K562 (cell line): ENCODE measurements around the gene RBKS. TPM values are rescaled to one million over a fixed set of nuclear protein-coding genes. Genes with fewer than 3 reads are reported as not detected.
A peak's percentile ranks its signal among the peaks of the same experiment; 100 is the strongest.

ENCODE experiments used
- CBX3 ChIP-seq, 2 experiments: IDR thresholded peaks; 1 replicate in 1 of 2; 2 replicates in 1 of 2; pipeline ENCODE4 v1.6.1; 2012; ENCODE audit warnings: inconsistent platforms in 2 of 2, low read length in 2 of 2, borderline replicate concordance in 1 of 2, control low read depth in 1 of 2
- CHD2 ChIP-seq: IDR thresholded peaks from 2 replicates; pipeline ENCODE4 v1.6.1; 2011; ENCODE audit warnings: low read depth, low read length
- DDX20 ChIP-seq: fragments of 450-650 bp; IDR thresholded peaks from 2 replicates; pipeline ENCODE4 v1.6.1; 2016; ENCODE audit warnings: missing genetic modification characterization, low read depth, mild to moderate bottlenecking, missing compliant biosample characterization, moderate library complexity
- ELK1 ChIP-seq: sonication (generic); formaldehyde crosslinking; IDR thresholded peaks from 2 replicates; pipeline ENCODE4 v1.8.1; 2022; ENCODE audit warnings: missing genetic modification reagents
- ESRRB ChIP-seq: fragments of 250-450 bp; sonication (Bioruptor Pico); IDR thresholded peaks from 2 replicates; pipeline ENCODE4 v1.5.0; 2020; ENCODE audit warnings: mild to moderate bottlenecking, moderate library complexity, borderline replicate concordance
- ETV6 ChIP-seq, 3 experiments: fragments of 150-350 bp in 1 of 3; sonication (generic) in 1 of 3; formaldehyde crosslinking in 1 of 3; IDR thresholded peaks; 2 replicates each; pipeline versions ENCODE4 v1.6.1 to v1.8.0; 2014 to 2022; ENCODE audit warnings: borderline replicate concordance in 2 of 3, low read depth in 2 of 3, antibody characterized with exemption in 1 of 3, low read length in 1 of 3, mild to moderate bottlenecking in 1 of 3, missing genetic modification reagents in 1 of 3
- FOS ChIP-seq: IDR thresholded peaks from 3 replicates; pipeline ENCODE4 v1.6.1; 2011; ENCODE audit not compliant: insufficient read length; ENCODE audit errors: extremely low read depth
- GATA2 ChIP-seq: sonication (generic); formaldehyde crosslinking; IDR thresholded peaks from 2 replicates; pipeline ENCODE4 v1.4.0; 2020; ENCODE audit warnings: mild to moderate bottlenecking, missing genetic modification reagents
- JUNB ChIP-seq: fragments of 450-650 bp; formaldehyde crosslinking; conservative IDR thresholded peaks from 2 replicates; pipeline ENCODE4 v1.4.0; 2020; ENCODE audit warnings: mild to moderate bottlenecking
- JUND ChIP-seq, 2 experiments: IDR thresholded peaks; 2 replicates in 1 of 2; 3 replicates in 1 of 2; pipeline ENCODE4 v1.6.1; 2011; ENCODE audit warnings: borderline replicate concordance in 2 of 2, low read depth in 2 of 2, low read length in 2 of 2, improper control_type of control experiment in 1 of 2, missing biosample characterization in 1 of 2, missing genetic modification characterization in 1 of 2, missing genetic modification reagents in 1 of 2
- MBD2 ChIP-seq: sonication (generic); IDR thresholded peaks from 2 replicates; pipeline ENCODE4 v1.6.1; 2016; ENCODE audit warnings: low read depth, borderline replicate concordance
- MEIS2 ChIP-seq: fragments of 450-650 bp; IDR thresholded peaks from 2 replicates; pipeline ENCODE4 v1.6.1; 2014; ENCODE audit warnings: mild to moderate bottlenecking; ENCODE audit not compliant: partially characterized antibody
- NFE2 ChIP-seq: IDR thresholded peaks from 2 replicates; pipeline ENCODE4 v1.6.1; 2014; ENCODE audit warnings: antibody characterized with exemption, low read depth
- NFIC ChIP-seq: fragments of 450-650 bp; IDR thresholded peaks from 2 replicates; pipeline ENCODE4 v1.6.1; 2017; ENCODE audit warnings: mild to moderate bottlenecking, inconsistent platforms
- RBM25 ChIP-seq: fragments of 200-400 bp; formaldehyde crosslinking; IDR thresholded peaks from 2 replicates; pipeline ENCODE4 v1.6.1; 2018; ENCODE audit warnings: low read length, low read depth, moderate library complexity; ENCODE audit not compliant: severe bottlenecking
- RCOR1 ChIP-seq, 2 experiments: IDR thresholded peaks; 2 replicates each; pipeline ENCODE4 v1.6.1; 2012; ENCODE audit warnings: low read depth in 2 of 2, low read length in 2 of 2, borderline replicate concordance in 1 of 2, improper control_type of control experiment in 1 of 2
- SNIP1 ChIP-seq: fragments of 450-650 bp; IDR thresholded peaks from 2 replicates; pipeline ENCODE4 v1.7.1; 2017; ENCODE audit warnings: low read depth, mild to moderate bottlenecking
- U2AF2 ChIP-seq: fragments of 200-400 bp; formaldehyde crosslinking; optimal IDR thresholded peaks from 2 replicates; pipeline ENCODE3; 2017; ENCODE audit warnings: low read depth, mild to moderate bottlenecking, low read length
- ZBTB11 ChIP-seq, 3 experiments: fragments of 200-800 bp in 1 of 3; fragments of 250-450 bp in 1 of 3; fragments of 450-650 bp in 1 of 3; sonication (Bioruptor Pico) in 1 of 3; sonication (Bioruptor generic) in 1 of 3; formaldehyde crosslinking in 1 of 3; IDR thresholded peaks; 2 replicates each; pipeline versions ENCODE4 v1.6.1 to v1.8.0; 2016 to 2022; ENCODE audit warnings: mild to moderate bottlenecking in 2 of 3, missing genetic modification characterization in 2 of 3, missing compliant biosample characterization in 1 of 3, moderate library complexity in 1 of 3
- ZBTB7A ChIP-seq: IDR thresholded peaks from 2 replicates; pipeline ENCODE4 v1.6.1; 2011; ENCODE audit warnings: low read depth, mild to moderate bottlenecking, low read length, moderate library complexity, borderline replicate concordance; ENCODE audit not compliant: control insufficient read depth
- ZNF3 ChIP-seq: fragments of 250-450 bp; sonication (Bioruptor Pico); IDR thresholded peaks from 2 replicates; pipeline ENCODE4 v1.5.0; 2021; ENCODE audit warnings: mild to moderate bottlenecking, moderate library complexity
- polyA plus RNA-seq, 8 experiments: library from polyadenylated mRNA; depleted of rRNA in 4 of 8; stranded (reverse) in 5 of 8; unstranded in 3 of 8; fragments of >200 nt; fragmentation: Nextera tagmentation in 2 of 8; fragmentation: Illumina TruSeq in 1 of 8; extraction: Ambion mirVana in 2 of 8; extraction: Trizol in 1 of 8; gene quantifications; 2 replicates each; pipeline versions ENCODE4 v1.2.1 to v1.2.3, GENCODE V29; 2011 to 2014; ENCODE audit warnings: inconsistent platforms in 1 of 8, missing spikeins in 1 of 8
- total RNA-seq, 7 experiments: library from RNA; depleted of rRNA in 6 of 7; stranded (reverse); fragments of >200 nt in 6 of 7; fragmentation: Illumina TruSeq in 2 of 7; extraction: Trizol in 2 of 7; gene quantifications; 2 replicates each; pipeline versions ENCODE4 v1.2.1 to v1.2.3, GENCODE V29; 2011 to 2021; ENCODE audit warnings: low replicate concordance in 1 of 7
- TF ChIP-seq, protein P1 (sequence below): fragments of 250-450 bp; sonication (Bioruptor Pico); IDR thresholded peaks from 2 replicates; pipeline ENCODE4 v1.6.1; 2021; ENCODE audit warnings: mild to moderate bottlenecking

The RBKS gene
- total and polyA plus RNA-seq, 9 of the 15 experiments (the other 6 are each of a cell fraction or from before 2014, with no cell fraction given): 0.06 to 0.39 (median 0.19) TPM

DNA sequence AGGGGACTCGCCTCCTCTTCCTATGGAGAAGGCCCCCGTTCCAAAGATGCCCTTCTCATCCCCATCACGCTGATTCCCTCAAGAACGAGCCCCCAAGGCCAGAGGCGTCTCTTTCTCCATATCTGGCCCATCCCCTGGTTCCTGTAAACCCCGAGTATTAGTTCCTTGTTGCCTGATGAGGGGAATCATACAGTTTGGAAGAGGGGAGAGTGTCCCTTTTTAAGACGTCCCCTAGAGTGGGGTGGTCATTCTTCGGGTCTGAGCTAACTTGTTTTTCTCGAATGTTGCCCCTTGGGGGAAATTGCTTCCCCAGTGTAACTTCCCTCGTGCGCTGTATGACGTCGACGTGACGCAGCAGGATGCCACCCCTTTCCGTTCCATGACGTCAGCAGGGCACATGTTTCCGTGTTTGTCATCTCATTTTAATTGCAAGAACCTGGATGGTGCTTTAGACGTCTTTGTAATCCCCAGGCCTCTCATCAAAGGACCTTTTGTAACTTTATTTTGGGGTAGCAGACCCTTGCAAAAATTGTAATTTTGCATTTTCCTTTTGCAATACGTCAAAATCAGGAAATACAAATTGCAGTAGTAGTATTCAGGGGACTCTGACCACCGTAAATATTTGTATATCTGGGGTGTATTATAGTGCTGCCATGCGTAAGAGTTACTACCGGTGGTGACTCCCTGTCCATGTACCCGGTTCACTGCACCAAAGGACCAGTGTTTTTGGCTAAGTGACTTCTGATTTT is 911 bp upstream of the RBKS start (continued):
- TF ChIP-seq ZNF3 (CRISPR knock-in tag) (no peak), NFE2 (peak; percentile 66), CBX3 (IDR thresholded peaks at IDR 0.05; ENCODE audit: borderline replicate concordance in 1 of 2, low read length in 2 of 2) (peak in 1 of 2 experiments; percentile 81; a peak in 1 of 3 replicates), ESRRB (CRISPR knock-in tag) (no peak), JUND (IDR thresholded peaks at IDR 0.05; ENCODE audit: borderline replicate concordance, low read depth, low read length) (peak; percentile 80), JUND (tag; IDR thresholded peaks at IDR 0.05; ENCODE audit: borderline replicate concordance, low read depth, low read length) (peak; percentile 85), MEIS2 (no peak), MBD2 (no peak), ZBTB7A (no peak), ZBTB11 (CRISPR knock-in tag; IDR thresholded peaks at IDR 0.05) (no peak), FOS (no peak), U2AF2 (no peak), CHD2 (no peak), RBM25 (no peak), DDX20 (no peak), NFIC (no peak), ETV6 (IDR thresholded peaks at IDR 0.05; ENCODE audit: borderline replicate concordance in 1 of 2, low read depth in 2 of 2, low read length in 1 of 2) (no peak), ETV6 (CRISPR knock-in tag; IDR thresholded peaks at IDR 0.05; ENCODE audit: borderline replicate concordance) (no peak), JUNB (peak; percentile 20; the same call in 1 of the 2 replicates), ELK1 (CRISPR knock-in tag) (no peak), GATA2 (CRISPR knock-in tag) (no peak), SNIP1 (no peak), RCOR1 (IDR thresholded peaks at IDR 0.05; ENCODE audit: borderline replicate concordance in 1 of 2, low read depth in 2 of 2, low read length in 2 of 2) (peak in 1 of 2 experiments; percentile 48; a peak in 2 of 4 replicates)
- TF ChIP-seq, protein P1, sequence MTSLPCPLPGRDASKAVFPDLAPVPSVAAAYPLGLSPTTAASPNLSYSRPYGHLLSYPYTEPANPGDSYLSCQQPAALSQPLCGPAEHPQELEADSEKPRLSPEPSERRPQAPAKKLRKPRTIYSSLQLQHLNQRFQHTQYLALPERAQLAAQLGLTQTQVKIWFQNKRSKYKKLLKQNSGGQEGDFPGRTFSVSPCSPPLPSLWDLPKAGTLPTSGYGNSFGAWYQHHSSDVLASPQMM (CRISPR knock-in tag): no peak
